AG04449 (cell line): ENCODE data around the gene RABGGTB.
"Not testable (repeated sequence)": the region's sequence is repeated elsewhere in the genome, so short reads cannot be mapped to it uniquely, and the experiment has no call there.

Experiments used
- CTCF ChIA-PET: fragments of 350-600 bp; formaldehyde crosslinking; extraction: SDS; loops from one replicate; lab custom pipeline; 2021; ENCODE audit warnings: antibody characterized with exemption; lab: Yijun Ruan, JAX
- POLR2A ChIA-PET: fragments of 400-600, 350-600 bp; formaldehyde crosslinking; extraction: SDS; loops from one replicate; lab custom pipeline; 2020; ENCODE audit warnings: antibody characterized with exemption, inconsistent platforms; lab: Yijun Ruan, JAX
- DNase-seq: peaks from one replicate; pipeline ENCODE4 v3.0.0-alpha.2; 2010; ENCODE audit warnings: low read depth, low spot score
- H3K4me3 ChIP-seq: 2 replicates; pipeline ENCODE4 v1.5.1; 2011; ENCODE audit warnings: low read depth, mild to moderate bottlenecking, control low read depth, low read length
- TF ChIP-seq, protein P1 (sequence below): IDR thresholded peaks from one replicate; pipeline ENCODE4 v1.5.1; 2011; ENCODE audit warnings: mild to moderate bottlenecking, moderate library complexity, low read length, control low read depth, inconsistent platforms; ENCODE audit not compliant: insufficient read depth; ENCODE audit errors: missing control alignments

The RABGGTB gene

DNA sequence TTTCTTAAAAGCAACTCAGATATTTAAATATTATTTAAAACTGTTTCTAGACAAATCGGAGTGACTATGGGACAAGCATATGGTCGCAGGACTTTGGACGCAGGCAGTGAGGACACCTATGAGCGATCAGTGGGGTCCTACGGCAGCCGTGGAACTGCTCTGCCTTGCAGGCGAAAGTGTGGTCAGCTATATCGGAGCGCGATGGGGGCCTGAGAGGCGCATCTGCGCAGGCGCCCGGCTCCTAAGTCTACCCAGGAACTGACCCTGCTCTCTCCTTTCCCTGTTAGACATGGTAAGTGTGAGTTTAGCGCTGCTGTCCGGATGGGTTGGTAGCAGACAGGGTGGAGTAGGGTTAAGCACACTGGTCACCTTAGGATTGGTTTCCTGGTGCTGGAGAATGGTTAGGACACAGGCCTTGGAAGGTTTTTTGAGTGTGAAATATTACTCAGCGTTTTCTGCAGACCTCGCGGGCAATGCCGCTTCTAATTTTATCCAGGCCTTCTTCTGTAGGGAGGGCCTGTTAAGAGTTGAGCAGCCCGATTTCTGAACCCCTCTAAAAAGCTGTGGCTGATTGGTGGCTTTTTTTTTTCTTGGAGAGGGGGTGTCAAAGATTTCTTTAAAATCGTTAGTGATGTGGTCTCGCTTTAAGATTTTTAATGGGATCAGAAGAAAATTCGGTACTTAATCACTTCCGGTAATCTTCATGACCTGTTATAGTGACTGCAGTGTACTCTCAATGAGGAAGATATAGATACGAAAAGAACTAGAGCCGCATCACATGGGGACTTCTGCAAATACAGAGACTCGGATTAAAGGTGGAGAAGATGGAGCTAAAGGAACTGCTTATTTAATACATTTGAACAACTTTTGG, at the start of gene RABGGTB:
Gene RABGGTB (plus strand): TSS at position 274 of the 871 bp plus-strand sequence. CDS start 16 bp downstream, at position 290.
- ChIA-PET POLR2A (interaction anchor here (0.6 to 0.9 kb wide), 11 partner anchors 9 to 65 kb away, joined by 3 to 7 read pairs (median 4); partner anchors contain the start of gene MSH4), CTCF (no interaction called here)
- TF ChIP-seq, protein P1, sequence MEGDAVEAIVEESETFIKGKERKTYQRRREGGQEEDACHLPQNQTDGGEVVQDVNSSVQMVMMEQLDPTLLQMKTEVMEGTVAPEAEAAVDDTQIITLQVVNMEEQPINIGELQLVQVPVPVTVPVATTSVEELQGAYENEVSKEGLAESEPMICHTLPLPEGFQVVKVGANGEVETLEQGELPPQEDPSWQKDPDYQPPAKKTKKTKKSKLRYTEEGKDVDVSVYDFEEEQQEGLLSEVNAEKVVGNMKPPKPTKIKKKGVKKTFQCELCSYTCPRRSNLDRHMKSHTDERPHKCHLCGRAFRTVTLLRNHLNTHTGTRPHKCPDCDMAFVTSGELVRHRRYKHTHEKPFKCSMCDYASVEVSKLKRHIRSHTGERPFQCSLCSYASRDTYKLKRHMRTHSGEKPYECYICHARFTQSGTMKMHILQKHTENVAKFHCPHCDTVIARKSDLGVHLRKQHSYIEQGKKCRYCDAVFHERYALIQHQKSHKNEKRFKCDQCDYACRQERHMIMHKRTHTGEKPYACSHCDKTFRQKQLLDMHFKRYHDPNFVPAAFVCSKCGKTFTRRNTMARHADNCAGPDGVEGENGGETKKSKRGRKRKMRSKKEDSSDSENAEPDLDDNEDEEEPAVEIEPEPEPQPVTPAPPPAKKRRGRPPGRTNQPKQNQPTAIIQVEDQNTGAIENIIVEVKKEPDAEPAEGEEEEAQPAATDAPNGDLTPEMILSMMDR: no peak
- DNase-seq: peak; percentile 71
- H3K4me3 ChIP-seq: peak within 1 kb of the TSS; percentile 95

DNA sequence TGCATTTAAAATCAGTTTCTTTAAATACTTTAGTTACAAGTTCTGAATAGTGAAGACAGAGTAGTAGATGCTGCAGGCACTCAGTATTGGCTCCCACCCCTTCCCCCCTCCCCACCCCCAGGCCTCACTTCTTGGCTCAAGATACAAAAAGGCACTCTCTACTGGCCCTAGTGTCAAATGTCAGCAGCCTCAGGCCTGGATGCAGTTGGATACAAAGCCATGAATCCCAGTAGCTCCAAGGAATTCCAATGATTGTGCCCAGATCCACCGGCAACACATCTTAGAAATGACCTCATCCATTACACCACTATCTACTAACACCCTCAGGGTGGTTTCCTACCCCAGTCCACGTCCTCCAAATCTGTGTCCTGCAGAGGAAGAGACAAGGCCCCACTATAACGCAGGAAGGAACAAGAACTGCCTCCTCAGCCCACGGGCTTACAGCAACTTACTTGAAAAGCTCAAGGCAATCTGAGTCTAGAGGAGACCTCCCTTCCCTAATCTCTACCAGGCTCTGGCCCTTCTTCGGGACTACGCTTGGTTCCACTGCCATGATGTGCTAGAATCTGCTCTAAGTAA, 43.9 kb upstream of the RABGGTB start:
- no peak for DNase-seq
- ChIA-PET CTCF (no interaction called here), POLR2A (no interaction called here)
- no peak overlapping the region for H3K4me3 ChIP-seq
- TF ChIP-seq, protein P1: no peak

DNA sequence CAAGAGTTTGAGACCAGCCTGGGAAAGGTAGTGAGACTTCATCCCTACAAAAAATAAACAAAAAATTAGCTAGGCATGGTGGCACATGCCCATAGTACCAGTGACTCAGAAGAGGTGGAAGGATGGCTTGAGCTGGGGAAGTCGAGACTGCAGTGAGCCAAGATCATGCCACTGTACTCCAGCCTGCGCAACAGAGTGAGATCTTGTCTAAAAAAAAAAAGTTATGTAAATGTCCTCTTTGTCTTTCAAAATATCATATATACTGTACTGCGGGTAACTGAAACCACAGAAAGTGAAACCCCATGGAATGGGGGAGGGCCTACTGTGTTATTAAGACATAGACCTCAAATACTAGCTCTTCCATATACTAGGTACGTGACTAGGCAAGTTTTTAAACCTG, 40.8 kb upstream of the RABGGTB start:
- H3K4me3 ChIP-seq: no peak overlapping the region
- ChIA-PET POLR2A (no interaction called here), CTCF (no interaction called here)
- no peak for DNase-seq
- TF ChIP-seq, protein P1: no peak

DNA sequence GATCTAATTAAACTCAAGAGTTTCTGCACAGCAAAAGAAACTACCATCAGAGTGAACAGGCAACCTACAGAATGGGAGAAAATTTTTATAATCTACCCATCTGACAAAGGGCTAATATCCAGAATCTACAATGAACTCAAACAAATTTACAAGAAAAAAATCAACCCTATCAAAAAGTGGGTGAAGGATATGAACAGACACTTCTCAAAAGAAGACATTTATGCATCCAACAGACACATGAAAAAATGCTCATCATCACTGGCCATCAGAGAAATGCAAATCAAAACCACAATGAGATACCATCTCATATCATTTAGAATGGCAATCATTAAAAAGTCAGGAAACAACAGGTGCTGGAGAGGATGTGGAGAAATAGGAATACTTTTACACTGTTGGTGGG, 28.8 kb upstream of the RABGGTB start:
- CTCF ChIA-PET, POLR2A ChIA-PET, H3K4me3 ChIP-seq, DNase-seq: not testable (repeated sequence)

DNA sequence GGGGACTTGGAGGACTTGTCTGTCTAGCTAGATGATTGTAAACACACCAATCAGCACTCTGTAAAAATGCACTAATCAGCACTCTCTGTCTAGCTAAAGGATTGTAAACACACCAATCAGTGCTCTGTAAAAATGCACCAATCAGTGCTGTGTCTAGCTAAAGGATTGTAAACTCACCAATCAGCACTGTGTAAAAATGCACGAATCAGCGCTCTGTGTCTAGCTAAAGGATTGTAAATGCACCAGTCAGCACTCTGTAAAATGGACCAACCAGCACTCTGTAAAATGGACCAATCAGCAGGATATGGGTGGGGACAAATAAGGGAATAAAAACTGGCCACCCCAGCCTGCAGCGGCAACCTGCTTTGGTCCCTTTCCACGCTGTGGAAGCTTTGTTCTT, 27.5 kb upstream of the RABGGTB start:
- CTCF ChIA-PET, POLR2A ChIA-PET, DNase-seq, H3K4me3 ChIP-seq: not testable (repeated sequence)

DNA sequence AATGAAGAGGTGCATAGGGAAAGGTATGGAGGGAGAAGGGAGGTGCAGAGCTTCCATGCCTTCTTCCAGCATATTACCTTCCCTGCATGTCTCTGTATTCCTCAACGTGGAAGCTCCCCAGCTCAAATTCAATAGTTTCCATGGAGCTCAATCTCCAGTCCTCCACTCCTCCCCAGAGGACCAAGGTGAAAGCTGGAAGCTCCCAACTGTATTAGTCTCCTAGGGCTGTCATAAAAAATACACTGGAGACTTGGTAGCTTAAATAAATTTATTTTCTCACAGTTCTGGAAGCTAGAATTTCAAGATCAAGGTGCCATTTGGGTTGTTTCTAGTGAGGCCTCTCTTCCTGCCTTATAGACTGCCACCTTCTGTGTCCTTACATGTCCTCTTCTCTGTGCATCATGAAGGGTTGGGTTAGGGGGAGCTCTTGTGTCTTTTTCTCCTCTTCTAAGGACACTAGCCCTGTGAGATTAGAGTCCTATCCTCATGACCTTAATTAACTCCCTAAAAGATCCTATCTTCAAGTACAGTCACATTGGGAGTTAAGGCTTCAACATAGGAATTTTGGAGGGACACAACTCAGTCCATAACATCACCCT, 21.9 kb upstream of the RABGGTB start:
- no peak overlapping the region for H3K4me3 ChIP-seq
- TF ChIP-seq, protein P1: no peak
- DNase-seq: no peak
- ChIA-PET CTCF (no interaction called here), POLR2A (interaction anchor here (0.9 to 1.1 kb wide), 2 partner anchors 22 to 32 kb away, joined by 4 to 5 read pairs; partner anchors contain the start of gene RABGGTB)
